ENCODE data around the gene AGRN. TPM values are rescaled to one million over a fixed set of nuclear protein-coding genes. Genes with fewer than 3 reads are reported as not detected.
"Not testable (repeated sequence)": the region's sequence is repeated elsewhere in the genome, so short reads cannot be mapped to it uniquely, and the experiment has no call there.

AGRN gene
- total RNA-seq (2014; rRNA removed; shearing (Covaris generic)), result 103 and 106 TPM in 2 replicates

DNA sequence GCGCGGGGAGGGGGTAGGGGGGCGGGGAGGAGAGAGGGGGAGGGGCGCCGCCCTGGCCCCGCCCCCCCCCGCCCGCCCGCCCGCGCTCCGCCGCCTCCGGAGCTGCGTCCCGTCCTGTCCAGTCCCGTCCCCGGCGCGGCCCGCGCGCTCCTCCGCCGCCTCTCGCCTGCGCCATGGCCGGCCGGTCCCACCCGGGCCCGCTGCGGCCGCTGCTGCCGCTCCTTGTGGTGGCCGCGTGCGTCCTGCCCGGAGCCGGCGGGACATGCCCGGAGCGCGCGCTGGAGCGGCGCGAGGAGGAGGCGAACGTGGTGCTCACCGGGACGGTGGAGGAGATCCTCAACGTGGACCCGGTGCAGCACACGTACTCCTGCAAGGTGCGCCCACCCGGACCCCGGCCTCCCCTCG, at the start of gene AGRN:
TSS of gene AGRN (plus strand) at position 121 of the 405 bp plus-strand sequence. CDS start at position 174, 53 bp downstream.
- DNase-seq (ENCODE audit: low spot score), result no peak
- in situ Hi-C loops (cut with HindIII; ENCODE audit: low sequenced_read_pairs), result no loop called here

DNA sequence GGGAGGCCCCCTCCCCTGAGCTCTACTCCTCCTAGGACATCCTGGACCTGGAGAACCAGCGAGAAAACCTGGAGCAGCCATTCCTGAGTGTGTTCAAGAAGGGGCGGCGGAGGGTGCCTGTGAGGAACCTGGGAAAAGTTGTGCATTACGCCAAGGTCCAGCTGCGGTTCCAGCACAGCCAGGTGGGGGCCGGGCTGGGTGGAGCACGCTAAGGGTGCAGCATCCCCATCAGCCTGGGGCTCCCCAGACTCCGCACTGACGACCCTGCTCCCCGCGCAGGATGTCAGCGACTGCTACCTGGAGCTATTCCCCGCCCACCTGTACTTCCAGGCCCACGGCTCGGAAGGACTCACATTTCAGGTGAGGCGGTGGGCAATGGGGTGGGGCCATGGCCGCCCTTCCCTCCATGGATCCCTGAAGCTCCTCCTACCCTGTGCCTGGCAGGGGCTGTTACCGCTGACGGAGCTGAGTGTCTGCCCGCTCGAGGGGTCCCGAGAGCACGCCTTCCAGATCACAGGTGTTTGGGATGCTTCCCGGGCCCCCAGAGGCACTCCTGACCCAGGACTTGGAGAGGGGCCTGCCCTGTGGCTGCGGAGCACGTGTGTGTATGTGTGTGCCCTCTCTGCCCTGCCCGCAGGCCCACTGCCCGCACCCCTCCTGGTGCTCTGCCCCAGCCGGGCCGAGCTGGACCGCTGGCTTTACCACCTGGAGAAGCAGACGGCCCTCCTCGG, 49.5 kb upstream of the AGRN start:
- DNase-seq (ENCODE audit: low spot score), result no peak
- in situ Hi-C loops (cut with HindIII; ENCODE audit: low sequenced_read_pairs), result no loop called here

DNA sequence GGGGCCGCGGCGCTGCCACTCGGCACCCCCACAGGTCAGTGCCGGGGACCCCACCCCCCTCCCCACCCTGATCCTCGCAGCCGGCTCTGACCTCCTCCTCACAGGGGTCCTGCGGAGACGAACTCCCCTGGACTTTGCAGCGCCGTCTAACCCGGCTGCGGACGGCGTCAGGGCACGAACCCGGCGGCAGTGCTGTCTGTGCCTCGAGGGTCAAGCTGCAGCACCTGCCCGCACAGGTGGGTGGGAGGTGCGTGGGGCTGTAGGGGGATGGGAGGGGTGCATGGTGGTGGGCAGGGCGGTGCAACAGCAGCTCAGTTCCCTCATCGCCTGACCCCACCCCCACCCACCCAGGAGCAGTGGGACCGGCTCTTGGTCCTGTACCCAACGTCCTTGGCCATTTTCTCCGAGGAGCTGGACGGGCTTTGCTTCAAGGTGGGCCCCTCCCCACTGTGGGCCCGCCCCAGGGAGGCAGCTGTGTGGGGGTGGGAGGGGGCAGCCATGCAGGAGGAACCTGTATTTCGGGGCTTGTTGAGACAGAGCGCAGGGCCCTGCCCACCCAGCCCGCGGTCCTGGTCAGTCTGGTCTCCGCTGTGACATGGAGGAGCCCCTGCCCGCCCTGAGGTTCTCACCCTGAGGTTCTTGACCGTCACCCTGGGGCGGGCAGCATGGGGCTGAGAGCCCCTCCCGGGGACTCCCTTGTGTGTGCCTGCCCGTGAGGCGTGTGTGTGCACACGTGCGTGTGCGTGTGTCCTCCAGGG, 48.8 kb upstream of the AGRN start:
- in situ Hi-C loops (cut with HindIII; ENCODE audit: low sequenced_read_pairs), result no loop called here
- DNase-seq (ENCODE audit: low spot score), result no peak

DNA sequence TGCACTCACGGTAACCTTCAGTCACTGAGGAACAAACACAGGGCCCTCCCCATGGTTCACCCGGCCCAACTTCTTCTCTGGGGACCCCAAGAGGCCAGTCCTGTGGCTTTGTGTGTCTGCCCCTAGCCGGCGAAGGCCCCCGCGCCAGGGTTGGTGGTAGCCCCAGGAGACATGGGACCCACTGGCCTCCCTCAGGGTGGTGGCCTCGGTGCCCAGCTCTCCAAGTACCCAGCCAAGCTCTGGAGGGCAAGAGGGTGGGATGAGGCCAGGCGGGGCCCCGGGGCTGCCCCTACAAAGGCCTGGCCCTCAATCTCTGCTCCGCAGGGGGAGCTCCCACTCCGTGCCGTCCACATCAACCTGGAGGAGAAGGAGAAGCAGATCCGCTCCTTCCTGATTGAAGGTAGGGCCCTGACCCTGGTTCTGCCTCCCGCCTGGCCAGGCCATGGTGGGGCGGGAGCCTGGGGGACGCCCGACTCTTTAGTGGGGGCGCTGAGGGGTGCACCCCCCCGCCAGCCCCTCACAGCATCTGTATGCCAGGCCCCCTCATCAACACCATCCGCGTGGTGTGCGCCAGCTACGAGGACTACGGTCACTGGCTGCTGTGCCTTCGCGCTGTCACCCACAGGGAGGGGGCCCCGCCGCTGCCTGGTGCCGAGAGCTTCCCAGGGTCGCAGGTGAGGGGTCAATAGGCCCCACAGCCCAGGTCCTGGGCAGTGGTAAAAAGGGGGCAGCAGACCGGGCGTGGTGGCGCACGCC, 48.0 kb upstream of the AGRN start:
- in situ Hi-C loops (cut with HindIII; ENCODE audit: low sequenced_read_pairs), result no loop called here
- DNase-seq (ENCODE audit: low spot score), result no peak

DNA sequence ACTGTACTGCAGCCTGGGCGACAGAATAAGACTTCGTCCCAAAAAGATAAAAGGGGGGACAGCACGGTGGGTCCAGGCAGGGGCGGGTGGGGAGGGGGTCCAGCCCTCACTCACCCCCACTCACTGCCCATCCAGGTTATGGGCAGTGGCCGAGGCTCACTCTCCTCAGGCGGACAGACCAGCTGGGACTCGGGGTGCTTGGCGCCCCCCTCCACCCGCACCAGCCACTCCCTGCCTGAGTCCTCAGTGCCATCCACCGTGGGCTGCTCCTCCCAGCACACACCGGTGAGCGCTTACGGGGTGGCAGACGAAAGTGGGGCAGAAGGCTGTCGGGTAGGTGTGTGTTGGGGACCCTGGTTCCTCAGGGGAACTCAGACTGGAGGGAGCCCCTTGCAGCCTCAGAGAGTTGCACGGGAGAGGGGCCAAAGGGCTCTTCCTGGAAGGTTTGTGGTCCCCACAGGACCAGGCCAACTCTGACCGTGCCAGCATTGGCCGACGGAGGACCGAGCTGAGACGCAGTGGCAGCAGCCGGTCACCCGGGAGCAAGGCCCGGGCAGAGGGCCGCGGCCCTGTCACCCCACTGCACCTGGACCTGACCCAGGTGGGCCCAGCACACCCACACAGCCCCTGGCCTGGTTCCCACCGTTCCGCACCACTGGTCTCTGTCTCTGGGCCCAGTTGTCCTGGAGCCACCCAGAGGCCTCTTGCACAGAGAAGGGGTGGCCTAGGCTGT, 47.0 kb upstream of the AGRN start:
- no peak for DNase-seq (ENCODE audit: low spot score)
- in situ Hi-C loops (cut with HindIII; ENCODE audit: low sequenced_read_pairs), result no loop called here

DNA sequence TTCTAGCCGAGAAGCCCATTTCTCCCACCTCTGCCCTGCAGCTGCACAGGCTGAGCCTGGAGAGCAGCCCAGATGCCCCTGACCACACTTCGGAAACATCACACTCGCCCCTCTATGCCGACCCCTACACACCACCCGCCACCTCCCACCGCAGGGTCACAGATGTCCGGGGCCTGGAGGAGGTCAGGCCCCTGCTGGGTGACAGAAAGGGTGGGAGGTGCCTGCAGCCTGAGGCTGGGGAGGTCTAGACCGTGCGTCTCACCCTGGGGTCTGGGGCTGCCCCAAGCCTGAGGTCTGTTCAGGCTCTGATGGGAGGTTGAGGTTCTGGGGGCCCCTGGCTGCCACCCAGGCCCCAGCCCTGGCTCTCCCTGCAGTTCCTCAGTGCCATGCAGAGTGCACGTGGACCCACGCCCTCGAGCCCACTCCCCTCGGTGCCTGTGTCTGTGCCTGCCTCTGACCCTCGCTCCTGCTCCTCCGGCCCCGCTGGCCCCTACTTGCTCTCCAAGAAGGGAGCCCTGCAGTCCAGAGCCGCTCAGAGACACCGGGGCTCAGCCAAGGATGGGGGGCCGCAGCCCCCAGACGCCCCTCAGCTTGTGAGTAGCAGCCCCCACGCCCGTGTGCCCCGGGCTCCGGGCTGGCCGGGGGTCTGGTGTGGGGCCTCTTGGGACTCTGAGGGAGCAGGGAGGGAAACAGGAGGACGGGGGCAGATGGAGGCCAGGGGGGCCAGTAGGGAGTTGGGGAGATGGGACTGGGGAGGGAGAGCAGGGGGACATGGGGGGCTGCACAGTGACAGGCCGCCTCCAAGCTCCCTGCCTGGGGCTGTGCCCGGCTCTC, 46.2 kb upstream of the AGRN start:
- in situ Hi-C loops (cut with HindIII; ENCODE audit: low sequenced_read_pairs), result no loop called here
- DNase-seq (ENCODE audit: low spot score), result no peak

DNA sequence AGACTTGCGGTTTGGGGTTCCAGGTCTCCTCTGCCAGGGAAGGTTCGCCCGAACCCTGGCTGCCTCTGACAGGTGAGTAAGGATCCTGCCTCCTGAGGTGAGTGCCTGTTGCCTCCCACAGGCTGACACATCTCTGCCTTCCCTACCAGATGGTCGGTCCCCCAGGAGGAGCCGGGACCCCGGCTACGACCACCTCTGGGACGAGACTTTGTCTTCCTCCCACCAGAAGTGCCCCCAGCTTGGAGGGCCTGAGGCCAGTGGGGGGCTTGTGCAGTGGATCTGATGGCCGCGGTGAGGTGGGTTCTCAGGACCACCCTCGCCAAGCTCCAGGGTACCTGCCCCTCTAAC, 45.7 kb upstream of the AGRN start:
- in situ Hi-C loops (cut with HindIII; ENCODE audit: low sequenced_read_pairs), result no loop called here
- no peak for DNase-seq (ENCODE audit: low spot score)

DNA sequence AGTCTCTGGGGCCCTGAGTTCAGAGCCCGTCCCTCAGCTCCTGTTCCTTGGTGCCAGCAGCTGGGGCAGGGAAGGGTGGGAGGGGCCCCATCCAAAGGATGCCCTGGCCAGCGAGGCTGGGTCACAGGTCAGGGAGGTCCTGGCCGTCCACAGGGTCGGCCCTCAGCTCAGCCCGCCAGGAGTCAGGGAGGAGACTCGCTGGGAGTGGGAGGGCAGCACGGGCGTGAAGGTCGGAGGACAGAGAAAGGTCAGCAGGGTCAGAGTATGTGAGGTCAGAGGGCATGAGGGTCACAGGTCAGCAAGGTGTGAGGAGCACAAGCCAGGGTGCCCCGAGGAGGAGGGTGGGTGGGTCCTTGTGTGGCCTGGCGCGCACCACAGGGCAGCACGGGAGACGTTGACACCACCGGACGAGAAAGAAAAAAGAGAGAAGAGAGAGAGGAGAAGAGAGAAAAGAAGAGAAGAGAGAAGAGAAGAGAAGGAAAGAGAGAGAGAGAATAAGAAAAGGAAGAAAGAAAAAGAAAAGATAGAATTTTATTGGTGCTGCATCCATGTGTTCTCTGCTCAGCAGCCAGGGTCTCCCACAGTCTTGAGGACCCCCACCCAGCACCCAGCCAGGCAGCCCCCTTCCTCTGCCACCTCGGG, 45.1 kb upstream of the AGRN start:
- in situ Hi-C loops (cut with HindIII; ENCODE audit: low sequenced_read_pairs), result no loop called here
- DNase-seq (ENCODE audit: low spot score), result no peak

DNA sequence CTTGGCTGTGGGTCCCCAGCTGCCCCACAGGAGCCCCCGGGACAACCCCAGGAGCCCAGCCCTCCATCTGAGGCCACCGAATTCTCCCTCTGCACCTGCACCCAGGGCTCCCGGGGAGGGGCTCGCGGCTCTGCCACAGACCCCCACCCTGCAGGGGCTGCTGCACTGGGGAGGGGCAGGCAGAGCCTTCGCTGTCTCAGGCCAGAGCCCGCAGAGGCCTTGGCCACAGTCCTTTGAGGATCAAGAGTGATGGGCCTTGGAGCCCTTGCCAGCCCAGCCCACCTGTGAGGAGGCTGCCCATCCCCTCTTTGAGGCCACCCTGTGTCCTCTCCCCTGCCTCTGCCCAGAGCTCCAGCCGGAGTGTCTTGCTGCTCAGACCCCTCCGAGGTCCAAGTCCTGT, 44.6 kb upstream of the AGRN start:
- DNase-seq (ENCODE audit: low spot score), result no peak
- in situ Hi-C loops (cut with HindIII; ENCODE audit: low sequenced_read_pairs), result no loop called here

DNA sequence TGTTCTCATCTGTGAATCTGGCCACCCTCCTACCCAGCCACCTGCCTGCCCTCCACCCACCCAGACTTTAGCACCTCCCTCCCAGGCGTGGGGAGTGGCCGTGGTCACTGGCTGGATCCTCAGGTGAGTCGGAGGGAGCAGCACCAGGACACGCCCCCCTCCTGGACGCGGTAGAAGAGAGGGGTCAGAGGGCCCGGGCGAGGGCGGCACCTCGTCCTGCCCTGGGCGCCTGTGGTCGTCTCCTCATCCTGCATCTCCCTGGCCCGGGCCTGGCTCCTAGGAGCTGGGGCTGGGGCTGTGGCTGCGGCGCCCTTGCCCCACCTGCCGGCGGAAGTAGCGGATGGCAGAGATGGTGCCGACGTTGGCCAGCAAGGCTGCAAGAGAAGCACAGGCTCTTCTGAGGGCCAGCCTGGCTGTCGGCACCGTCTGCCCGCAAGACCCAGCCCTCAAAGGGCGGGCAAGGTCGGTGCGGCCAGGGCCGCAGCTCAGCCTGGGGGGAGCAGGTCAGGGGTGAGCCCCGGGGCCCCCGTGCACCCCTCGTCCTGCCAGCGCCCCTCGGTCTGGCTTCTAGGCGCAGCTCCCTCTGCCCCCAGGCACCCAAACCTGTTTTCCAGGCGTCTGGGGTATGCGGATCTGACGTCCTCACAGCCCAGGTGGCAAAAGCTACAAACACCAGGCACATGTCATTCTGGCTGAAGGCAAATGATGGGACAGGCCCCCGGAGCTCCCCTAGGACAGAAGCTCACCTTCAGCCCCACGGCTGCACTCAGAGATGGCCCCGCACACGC, 43.8 kb upstream of the AGRN start:
- DNase-seq (ENCODE audit: low spot score), result peak; percentile 34
- in situ Hi-C loops (cut with HindIII; ENCODE audit: low sequenced_read_pairs), result no loop called here

DNA sequence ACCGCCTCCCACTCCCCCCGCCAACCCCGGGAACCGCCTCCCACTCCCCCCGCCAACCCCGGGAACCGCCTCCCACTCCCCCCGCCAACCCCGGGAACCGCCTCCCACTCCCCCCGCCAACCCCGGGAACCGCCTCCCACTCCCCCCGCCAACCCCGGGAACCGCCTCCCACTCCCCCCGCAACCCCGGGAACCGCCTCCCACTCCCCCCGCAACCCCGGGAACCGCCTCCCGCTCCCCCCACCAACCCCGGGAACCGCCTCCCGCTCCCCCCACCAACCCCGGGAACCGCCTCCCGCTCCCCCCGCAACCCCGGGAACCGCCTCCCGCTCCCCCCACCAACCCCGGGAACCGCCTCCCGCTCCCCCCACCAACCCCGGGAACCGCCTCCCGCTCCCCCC, 43.1 kb upstream of the AGRN start:
- in situ Hi-C loops (cut with HindIII; ENCODE audit: low sequenced_read_pairs); DNase-seq (ENCODE audit: low spot score): not testable (repeated sequence)

DNA sequence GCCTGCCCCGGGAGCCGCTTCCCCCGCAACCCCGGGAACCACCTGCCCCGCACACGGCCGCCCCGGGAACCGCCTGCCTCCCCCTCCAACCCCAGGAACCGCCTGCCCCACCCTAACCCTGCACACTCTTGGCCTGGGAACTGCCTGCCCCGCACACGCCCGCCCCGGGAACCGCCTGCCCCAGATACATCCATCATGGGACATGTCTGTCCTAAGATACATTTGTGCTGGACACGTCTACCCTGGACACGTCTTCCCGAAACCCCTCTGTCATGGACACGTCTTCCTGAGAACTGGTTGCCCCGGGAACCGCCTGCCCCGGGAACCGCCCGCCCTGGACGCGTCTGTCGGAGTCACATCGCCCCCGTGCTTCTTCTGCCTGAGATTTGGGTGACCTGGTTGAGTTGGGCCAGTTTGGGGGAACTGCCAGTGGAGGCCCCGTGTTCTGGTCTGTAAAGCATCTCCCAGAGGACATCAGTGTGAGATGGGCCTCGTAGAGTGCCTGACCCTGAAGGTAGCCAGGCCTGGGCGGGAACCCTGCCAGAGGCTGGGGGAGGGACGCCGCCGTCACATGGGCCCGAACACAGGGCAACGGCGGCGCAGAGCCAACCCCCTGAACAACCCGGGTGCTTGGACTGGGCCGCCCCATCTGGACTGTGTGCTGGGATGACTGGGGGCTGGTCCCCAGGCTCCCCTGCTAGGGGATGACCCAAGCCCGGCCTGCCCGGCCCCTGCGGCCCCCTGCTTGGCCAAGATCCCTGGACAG, 41.7 kb upstream of the AGRN start:
- in situ Hi-C loops (cut with HindIII; ENCODE audit: low sequenced_read_pairs), result no loop called here
- DNase-seq (ENCODE audit: low spot score), result no peak

DNA sequence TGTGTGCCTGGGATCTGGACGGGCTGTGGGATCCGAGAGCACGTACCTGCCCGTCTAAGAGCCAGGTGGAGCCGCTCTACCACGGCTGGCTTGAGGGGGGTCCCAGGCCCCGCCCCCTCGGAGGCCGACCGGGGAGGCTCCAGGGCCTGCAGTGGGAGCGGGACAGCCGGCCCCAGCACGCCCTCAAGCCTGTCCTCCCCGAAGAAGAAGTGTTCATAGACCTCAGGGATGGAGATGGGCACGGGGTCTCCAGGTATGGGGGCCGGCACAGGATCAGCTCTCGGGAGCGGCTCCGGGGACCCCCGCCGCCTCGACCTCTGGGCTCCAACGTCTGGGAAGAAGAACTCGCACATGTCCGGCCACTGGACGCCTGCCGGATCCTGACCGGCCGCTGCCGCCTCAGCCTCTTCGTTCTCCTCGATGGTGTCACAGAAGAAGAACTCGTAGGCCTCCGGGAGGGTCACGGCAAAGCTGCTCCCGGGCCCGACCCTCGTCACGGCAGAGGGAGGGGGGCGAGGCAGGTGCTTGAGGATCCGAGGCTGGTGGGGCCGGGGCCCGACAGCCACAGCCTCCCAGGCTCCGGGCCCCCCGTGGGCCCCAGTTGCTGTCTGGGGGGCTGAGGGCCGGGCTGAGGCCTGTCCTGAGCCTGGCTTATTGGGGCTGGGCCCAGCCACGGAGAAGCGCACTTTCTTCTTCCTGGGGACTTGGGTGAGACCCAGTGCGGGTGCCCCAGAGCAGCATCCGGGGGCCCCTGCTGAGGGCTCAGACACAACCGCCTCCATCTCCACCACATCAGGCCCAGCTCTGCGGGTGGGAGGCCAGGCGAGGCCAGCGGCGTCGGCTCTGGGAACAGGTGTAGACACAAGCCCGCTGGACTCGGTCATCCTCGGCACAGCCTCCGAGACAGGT, 40.8 kb upstream of the AGRN start:
- DNase-seq (ENCODE audit: low spot score), result no peak
- in situ Hi-C loops (cut with HindIII; ENCODE audit: low sequenced_read_pairs), result no loop called here

DNA sequence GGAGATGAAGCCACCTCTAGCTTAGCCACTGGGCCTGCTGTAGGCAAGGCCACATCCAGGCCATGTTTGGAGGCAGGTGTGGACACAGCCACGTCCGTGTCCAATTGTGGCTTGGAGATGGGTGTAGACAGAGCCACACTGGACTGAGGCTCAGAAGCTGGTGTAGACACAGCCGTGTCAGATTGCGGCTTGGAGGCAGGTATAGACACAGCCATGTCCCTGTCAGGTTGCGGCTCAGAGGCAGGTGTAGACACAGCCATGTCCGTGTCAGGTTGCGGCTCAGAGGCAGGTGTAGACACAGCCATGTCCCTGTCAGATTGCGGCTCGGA, 40.2 kb upstream of the AGRN start:
- in situ Hi-C loops (cut with HindIII; ENCODE audit: low sequenced_read_pairs), result no loop called here
- DNase-seq (ENCODE audit: low spot score), result no peak

DNA sequence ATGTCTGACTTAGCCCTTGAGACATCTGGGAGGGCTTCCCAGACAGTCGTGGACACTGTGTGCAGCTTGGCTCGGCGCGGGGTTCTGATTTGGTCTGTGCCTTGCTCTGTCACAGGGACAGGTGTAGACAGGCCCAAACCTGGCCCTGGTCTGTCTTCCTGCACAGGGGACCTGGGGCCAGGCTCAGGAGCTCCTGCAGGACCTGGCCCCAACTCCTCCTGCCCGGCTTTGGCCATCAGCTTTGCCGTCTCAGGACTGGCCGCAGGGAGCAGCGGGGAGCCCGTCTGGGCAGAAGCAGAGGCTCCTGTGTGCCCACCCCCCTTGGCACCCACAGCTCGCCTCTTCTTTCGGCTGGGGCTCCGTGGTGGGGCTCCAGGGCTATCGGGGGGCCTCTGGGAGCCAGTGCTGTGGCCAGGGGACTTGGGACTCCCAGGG, 39.8 kb upstream of the AGRN start:
- no peak for DNase-seq (ENCODE audit: low spot score)
- in situ Hi-C loops (cut with HindIII; ENCODE audit: low sequenced_read_pairs), result no loop called here
